ENCODE data around the gene MPO.
A peak's percentile ranks its signal among the peaks of the same experiment; 100 is the strongest.

Gene MPO

DNA sequence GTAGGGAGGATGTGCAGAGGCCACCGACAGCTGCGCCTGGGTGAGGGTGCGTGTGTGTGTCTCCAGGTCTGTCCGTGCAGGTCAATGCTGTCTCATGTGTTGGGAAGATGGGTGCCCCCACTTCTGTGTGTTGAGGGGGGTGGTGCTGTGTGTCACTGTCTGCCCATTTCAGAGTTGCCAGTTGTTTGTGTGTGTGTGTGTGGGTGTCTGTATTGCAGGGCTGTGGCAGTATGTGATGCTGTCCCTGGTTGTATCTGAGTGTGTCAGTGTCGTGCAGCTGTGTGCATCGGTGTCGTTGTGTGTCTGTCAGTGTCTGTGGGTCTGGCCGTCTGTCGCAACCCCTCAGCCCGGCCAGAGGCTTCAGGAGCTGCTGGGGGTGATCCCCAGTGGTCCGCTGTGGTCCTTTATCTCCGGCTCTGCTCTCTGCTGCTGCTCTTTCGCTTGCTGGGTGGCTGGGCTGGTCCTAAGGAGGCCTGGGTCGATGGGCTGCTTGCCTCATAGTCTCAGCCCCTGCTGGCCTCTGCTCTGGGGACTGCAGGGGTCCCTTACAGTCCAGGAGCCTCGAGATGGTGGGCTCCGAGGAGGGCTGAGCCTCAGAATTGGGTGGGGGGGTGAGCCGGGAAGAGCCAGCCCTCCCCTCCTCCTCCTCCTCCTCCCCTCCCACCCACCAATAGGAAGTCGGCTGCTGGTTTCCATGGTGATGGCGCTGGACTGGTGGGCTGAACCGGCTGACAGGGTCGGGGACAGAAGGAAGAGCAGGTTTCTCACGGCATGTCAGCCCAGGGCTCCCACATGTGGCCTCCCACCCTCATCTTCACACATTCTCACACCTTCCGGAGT is 47.7 kb upstream of the MPO start, which contains the start of gene TSPOAP1:
TSS of gene TSPOAP1 (minus strand) at position 601 of the 840 bp plus-strand sequence. CDS start 875 bp downstream, outside the sequence.
- Histone ChIP-seq H3K9ac (ENCODE audit: low read depth, low read length, poor library complexity) (peak within 1 kb of the TSS; percentile 81), H2BK120ac (ENCODE audit: low read depth, low read length) (peak within 1 kb of the TSS; percentile 51), H3K36me3 (replicated peaks in 1 of 2; ENCODE audit: control insufficient read depth in 2 of 2, insufficient read depth in 2 of 2, low read length in 2 of 2) (no peaks in the 10 kb centered on the region), H3K27me3 (ENCODE audit: control insufficient read depth in 3 of 3, insufficient read depth in 3 of 3, low read depth in 1 of 3, low read length in 3 of 3) (peaks cover 0 to 25% (median 0%) of the 10 kb centered on the region in 3 experiments), H3K14ac (ENCODE audit: low read length) (peak within 1 kb of the TSS; percentile 72), H2BK12ac (ENCODE audit: low read length) (peak within 1 kb of the TSS; percentile 96), H3K27ac (replicated peaks; ENCODE audit: low read length) (peak within 1 kb of the TSS; percentile 50), H4K91ac (ENCODE audit: low read depth, low read length, poor library complexity) (peak within 1 kb of the TSS; percentile 81), H3K18ac (ENCODE audit: low read length) (peak within 1 kb of the TSS; percentile 94), H3K4me3 (ENCODE audit: low read length in 2 of 2) (peak within 1 kb of the TSS; percentile 41 to 74), H3K23ac (ENCODE audit: low read depth, low read length, poor library complexity) (peak within 1 kb of the TSS; percentile 30), H2AFZ (ENCODE audit: low read length) (peak within 1 kb of the TSS; percentile 86), H3K4me1 (ENCODE audit: control insufficient read depth in 2 of 2, insufficient read depth in 1 of 2, low read depth in 1 of 2, low read length in 2 of 2) (peaks cover 13 to 37% of the 10 kb centered on the region in 2 donors), H3K4me2 (ENCODE audit: insufficient read depth, low read length, poor library complexity, severe bottlenecking) (peak within 1 kb of the TSS; percentile 75), H2BK15ac (ENCODE audit: low read length) (peak within 1 kb of the TSS; percentile 69), H4K8ac (ENCODE audit: low read depth, low read length) (no peak within 1 kb of the TSS), H3K79me1 (ENCODE audit: low read depth, low read length) (peaks cover 6% of the 10 kb centered on the region), H3K9me3 (replicated peaks in 1 of 2; ENCODE audit: control insufficient read depth in 2 of 2, insufficient read depth in 1 of 2, low read depth in 1 of 2, low read length in 2 of 2) (no peaks in the 10 kb centered on the region), H3K4ac (ENCODE audit: low read length) (peak within 1 kb of the TSS; percentile 72), H2BK5ac (ENCODE audit: low read length) (peak within 1 kb of the TSS; percentile 94), H2AK5ac (ENCODE audit: low read depth, low read length) (peak within 1 kb of the TSS; percentile 98)
- no peak for DNase-seq (ENCODE audit: low spot score)
- no CpG with 5 or more reads among the region's 23 CpGs for WGBS, 2 donors (ENCODE audit: extremely low coverage in 2 of 2, insufficient read length in 2 of 2, insufficient replicate concordance in 1 of 2)

DNA sequence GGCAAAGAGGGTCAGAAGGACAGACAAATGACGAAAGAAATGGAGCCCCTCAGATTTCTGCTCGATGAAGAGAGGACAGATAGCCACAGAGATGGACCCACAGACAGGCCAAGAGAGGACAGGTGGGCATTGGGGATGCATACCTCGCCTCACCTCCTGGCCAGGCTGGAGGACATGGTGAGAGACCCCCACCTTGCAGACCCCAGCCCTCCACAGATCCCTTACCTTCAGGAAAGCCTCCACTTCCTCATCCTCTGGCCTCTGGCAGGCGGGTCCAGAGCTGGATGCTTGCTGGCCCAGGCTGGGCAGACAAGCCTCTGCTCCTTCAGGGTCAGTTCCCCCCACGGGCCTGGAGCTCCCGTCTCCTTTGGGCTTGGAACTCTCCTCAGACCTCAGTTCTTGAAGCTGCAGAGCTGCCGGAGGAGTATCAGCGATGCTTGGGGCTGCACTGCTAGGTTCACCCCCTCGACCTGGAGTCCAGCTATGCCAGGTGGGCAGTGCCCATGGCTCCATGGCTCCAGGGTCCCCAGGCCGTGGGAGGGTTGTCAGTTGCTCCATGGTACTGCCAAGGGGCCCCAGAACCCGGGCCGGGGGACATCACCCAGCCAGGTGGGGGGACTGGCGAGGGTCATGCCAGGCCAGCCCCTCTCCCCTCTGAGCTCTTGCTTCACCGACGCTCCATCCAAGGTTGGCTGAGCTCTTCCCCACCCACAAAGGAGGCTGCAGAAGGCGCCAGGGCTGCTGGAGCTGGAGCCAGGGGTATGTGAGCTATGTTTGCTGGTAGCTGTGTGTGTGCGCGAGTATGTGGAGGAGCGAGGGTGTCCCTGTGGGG is 46.8 kb upstream of the MPO start:
- H3K79me1 ChIP-seq (ENCODE audit: low read depth, low read length): peaks cover 6% of the 10 kb centered on the region
- peaks cover 13 to 37% of the 10 kb centered on the region in 2 donors for H3K4me1 ChIP-seq (ENCODE audit: control insufficient read depth in 2 of 2, insufficient read depth in 1 of 2, low read depth in 1 of 2, low read length in 2 of 2)
- peak overlapping the region; percentile 96 for H2BK12ac ChIP-seq (ENCODE audit: low read length)
- no peaks in the 10 kb centered on the region for H3K9me3 ChIP-seq (replicated peaks in 1 of 2; ENCODE audit: control insufficient read depth in 2 of 2, insufficient read depth in 1 of 2, low read depth in 1 of 2, low read length in 2 of 2)
- no peaks in the 10 kb centered on the region for H3K36me3 ChIP-seq (replicated peaks in 1 of 2; ENCODE audit: control insufficient read depth in 2 of 2, insufficient read depth in 2 of 2, low read length in 2 of 2)
- DNase-seq (ENCODE audit: low spot score): no peak
- H3K9ac ChIP-seq (ENCODE audit: low read depth, low read length, poor library complexity): peak overlapping the region; percentile 81
- H4K91ac ChIP-seq (ENCODE audit: low read depth, low read length, poor library complexity): peak overlapping the region; percentile 81
- no peak overlapping the region for H4K8ac ChIP-seq (ENCODE audit: low read depth, low read length)
- H2BK5ac ChIP-seq (ENCODE audit: low read length): peak overlapping the region; percentile 94
- H2AK5ac ChIP-seq (ENCODE audit: low read depth, low read length): peak overlapping the region; percentile 98
- peak overlapping the region; percentile 29 for H3K4me2 ChIP-seq (ENCODE audit: insufficient read depth, low read length, poor library complexity, severe bottlenecking)
- peak overlapping the region; percentile 72 for H3K4ac ChIP-seq (ENCODE audit: low read length)
- H2BK15ac ChIP-seq (ENCODE audit: low read length): peak overlapping the region; percentile 69
- H3K23ac ChIP-seq (ENCODE audit: low read depth, low read length, poor library complexity): peak overlapping the region; percentile 4
- peak overlapping the region; percentile 51 for H2BK120ac ChIP-seq (ENCODE audit: low read depth, low read length)
- peak overlapping the region; percentile 72 for H3K14ac ChIP-seq (ENCODE audit: low read length)
- WGBS, 2 donors (ENCODE audit: extremely low coverage in 2 of 2, insufficient read length in 2 of 2, insufficient replicate concordance in 1 of 2): no CpG with 5 or more reads among the region's 19 CpGs
- peak overlapping the region in 1 of 2 donors; percentile 38 for H3K4me3 ChIP-seq (ENCODE audit: low read length in 2 of 2)
- peak overlapping the region; percentile 50 for H3K27ac ChIP-seq (replicated peaks; ENCODE audit: low read length)
- peak overlapping the region; percentile 88 for H3K18ac ChIP-seq (ENCODE audit: low read length)
- H3K27me3 ChIP-seq (ENCODE audit: control insufficient read depth in 3 of 3, insufficient read depth in 3 of 3, low read depth in 1 of 3, low read length in 3 of 3): peaks cover 0 to 29% (median 0%) of the 10 kb centered on the region in 3 experiments
- H2AFZ ChIP-seq (ENCODE audit: low read length): peak overlapping the region; percentile 86

DNA sequence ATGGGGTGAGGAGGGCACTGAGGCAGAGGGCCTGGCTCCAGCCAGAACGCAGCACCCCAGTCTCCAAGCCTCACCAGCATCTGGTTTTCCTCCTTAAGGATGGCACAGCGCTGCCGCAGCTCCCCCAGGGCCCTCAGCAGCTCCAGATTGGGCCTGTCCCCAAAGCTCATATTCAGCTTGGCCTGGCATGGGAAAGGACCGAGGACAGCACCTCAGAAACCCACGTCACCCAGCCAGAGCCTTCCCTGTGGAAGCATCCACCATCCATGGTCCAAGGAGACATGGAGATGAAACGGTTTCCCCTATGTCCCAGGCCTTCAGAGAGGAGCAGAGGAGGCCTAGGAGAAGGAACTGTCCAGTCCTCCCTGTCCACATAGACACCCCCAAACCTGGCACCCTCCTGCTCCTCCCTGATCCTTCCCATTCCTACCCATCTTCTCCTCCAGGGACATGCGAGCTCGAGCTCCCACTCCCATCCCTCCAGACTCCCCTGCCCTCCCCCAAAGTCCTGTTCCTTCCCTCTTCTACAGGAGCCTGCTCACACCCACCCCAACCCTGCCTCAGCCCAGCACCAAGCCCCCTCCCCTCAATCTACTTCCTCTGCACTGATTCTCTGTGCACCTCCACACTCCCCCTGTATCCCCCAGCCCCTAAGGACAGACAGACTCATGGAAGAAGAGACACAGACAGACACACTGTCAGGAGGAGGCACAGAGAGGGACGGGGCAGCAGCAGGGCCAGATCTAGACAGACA is 46.1 kb upstream of the MPO start:
- H3K4me2 ChIP-seq (ENCODE audit: insufficient read depth, low read length, poor library complexity, severe bottlenecking): no peak overlapping the region
- H3K4ac ChIP-seq (ENCODE audit: low read length): no peak overlapping the region
- H2BK12ac ChIP-seq (ENCODE audit: low read length): no peak overlapping the region
- no peak overlapping the region for H2BK120ac ChIP-seq (ENCODE audit: low read depth, low read length)
- H3K9ac ChIP-seq (ENCODE audit: low read depth, low read length, poor library complexity): no peak overlapping the region
- H3K9me3 ChIP-seq (replicated peaks in 1 of 2; ENCODE audit: control insufficient read depth in 2 of 2, insufficient read depth in 1 of 2, low read depth in 1 of 2, low read length in 2 of 2): no peaks in the 10 kb centered on the region
- no peak overlapping the region for H4K91ac ChIP-seq (ENCODE audit: low read depth, low read length, poor library complexity)
- H3K27ac ChIP-seq (replicated peaks; ENCODE audit: low read length): no peak overlapping the region
- H3K4me1 ChIP-seq (ENCODE audit: control insufficient read depth in 2 of 2, insufficient read depth in 1 of 2, low read depth in 1 of 2, low read length in 2 of 2): peaks cover 13 to 37% of the 10 kb centered on the region in 2 donors
- peaks cover 6% of the 10 kb centered on the region for H3K79me1 ChIP-seq (ENCODE audit: low read depth, low read length)
- DNase-seq (ENCODE audit: low spot score): no peak
- no peak overlapping the region for H3K14ac ChIP-seq (ENCODE audit: low read length)
- peaks cover 0 to 4% of the 10 kb centered on the region in 2 donors for H3K36me3 ChIP-seq (replicated peaks in 1 of 2; ENCODE audit: control insufficient read depth in 2 of 2, insufficient read depth in 2 of 2, low read length in 2 of 2)
- no peak overlapping the region for H3K23ac ChIP-seq (ENCODE audit: low read depth, low read length, poor library complexity)
- H4K8ac ChIP-seq (ENCODE audit: low read depth, low read length): no peak overlapping the region
- no peak overlapping the region for H3K4me3 ChIP-seq (ENCODE audit: low read length in 2 of 2)
- H3K27me3 ChIP-seq (ENCODE audit: control insufficient read depth in 3 of 3, insufficient read depth in 3 of 3, low read depth in 1 of 3, low read length in 3 of 3): peaks cover 0 to 29% (median 0%) of the 10 kb centered on the region in 3 experiments
- H2AK5ac ChIP-seq (ENCODE audit: low read depth, low read length): peak overlapping the region; percentile 98
- no CpG with 5 or more reads among the region's 9 CpGs for WGBS, 2 donors (ENCODE audit: extremely low coverage in 2 of 2, insufficient read length in 2 of 2, insufficient replicate concordance in 1 of 2)
- H3K18ac ChIP-seq (ENCODE audit: low read length): no peak overlapping the region
- H2BK15ac ChIP-seq (ENCODE audit: low read length): peak overlapping the region; percentile 69
- H2BK5ac ChIP-seq (ENCODE audit: low read length): no peak overlapping the region
- no peak overlapping the region for H2AFZ ChIP-seq (ENCODE audit: low read length)

Measured in neuronal stem cell (in vitro differentiated cells).